ENCODE data around the gene CAMK1D. TPM values are rescaled to one million over a fixed set of nuclear protein-coding genes. Genes with fewer than 3 reads are reported as not detected.
"Not testable (repeated sequence)": the region's sequence is repeated elsewhere in the genome, so short reads cannot be mapped to it uniquely, and the experiment has no call there.

Gene CAMK1D
- total RNA-seq, 1 donor from 2014 or later: 7.4 TPM

DNA sequence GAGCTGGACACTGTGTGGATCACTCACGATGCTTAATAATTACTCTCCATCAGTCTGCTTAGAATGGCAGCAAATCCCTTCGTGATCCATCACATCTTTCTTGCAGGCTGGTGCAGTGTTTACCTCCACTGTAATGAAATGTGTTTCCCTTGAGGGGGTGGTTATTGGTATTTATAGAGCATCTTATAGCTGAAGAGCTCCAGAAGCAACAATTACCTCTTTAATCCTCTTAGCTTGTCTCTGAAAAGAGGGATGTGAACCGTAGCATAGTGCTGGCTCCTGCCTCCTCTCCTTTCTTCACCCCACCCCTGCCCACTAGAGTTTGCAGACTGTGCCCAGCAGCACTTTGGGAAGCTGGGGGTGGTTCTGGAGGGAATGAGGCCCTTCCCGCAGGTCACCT, 132.6 kb downstream of the CAMK1D start:
- intact Hi-C loops (cut with micrococcal nuclease): no loop called here
- Mint-ChIP-seq H3K27me3 (ENCODE audit: insufficient read depth) (no peaks in the 10 kb centered on the region), H3K4me3 (no peak overlapping the region), H3K27ac (no peak overlapping the region), H3K36me3 (ENCODE audit: low read depth) (peaks cover 2% of the 10 kb centered on the region), H3K9me3 (peaks cover 5% of the 10 kb centered on the region), H3K4me1 (ENCODE audit: low read depth) (peaks cover 16% of the 10 kb centered on the region)
- DNase-seq (ENCODE audit: low spot score): no peak

DNA sequence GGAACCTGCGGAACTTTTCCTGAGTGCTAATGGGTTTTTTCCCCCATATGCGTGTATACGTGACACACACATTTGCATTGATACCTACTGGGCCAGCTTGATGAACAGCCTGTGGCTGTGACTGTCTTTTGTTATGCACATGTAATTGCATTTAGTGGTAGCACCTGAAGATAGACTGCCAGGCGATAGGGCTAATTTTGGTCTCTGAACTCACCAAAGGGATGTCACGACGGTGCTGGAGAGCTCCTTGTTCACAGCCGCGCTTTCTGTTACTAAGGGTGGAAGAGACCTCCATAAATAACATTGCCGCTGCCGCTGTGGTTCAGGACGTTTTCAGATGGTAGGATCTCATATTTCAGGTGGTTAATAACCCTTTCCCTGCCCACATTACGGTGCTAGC, 133.2 kb downstream of the CAMK1D start:
- H3K27ac Mint-ChIP-seq: no peak overlapping the region
- peaks cover 16% of the 10 kb centered on the region for H3K4me1 Mint-ChIP-seq (ENCODE audit: low read depth)
- H3K27me3 Mint-ChIP-seq (ENCODE audit: insufficient read depth): no peaks in the 10 kb centered on the region
- peaks cover 2% of the 10 kb centered on the region for H3K36me3 Mint-ChIP-seq (ENCODE audit: low read depth)
- intact Hi-C loops (cut with micrococcal nuclease): no loop called here
- H3K9me3 Mint-ChIP-seq: peaks cover 5% of the 10 kb centered on the region
- DNase-seq (ENCODE audit: low spot score): no peak
- H3K4me3 Mint-ChIP-seq: no peak overlapping the region

DNA sequence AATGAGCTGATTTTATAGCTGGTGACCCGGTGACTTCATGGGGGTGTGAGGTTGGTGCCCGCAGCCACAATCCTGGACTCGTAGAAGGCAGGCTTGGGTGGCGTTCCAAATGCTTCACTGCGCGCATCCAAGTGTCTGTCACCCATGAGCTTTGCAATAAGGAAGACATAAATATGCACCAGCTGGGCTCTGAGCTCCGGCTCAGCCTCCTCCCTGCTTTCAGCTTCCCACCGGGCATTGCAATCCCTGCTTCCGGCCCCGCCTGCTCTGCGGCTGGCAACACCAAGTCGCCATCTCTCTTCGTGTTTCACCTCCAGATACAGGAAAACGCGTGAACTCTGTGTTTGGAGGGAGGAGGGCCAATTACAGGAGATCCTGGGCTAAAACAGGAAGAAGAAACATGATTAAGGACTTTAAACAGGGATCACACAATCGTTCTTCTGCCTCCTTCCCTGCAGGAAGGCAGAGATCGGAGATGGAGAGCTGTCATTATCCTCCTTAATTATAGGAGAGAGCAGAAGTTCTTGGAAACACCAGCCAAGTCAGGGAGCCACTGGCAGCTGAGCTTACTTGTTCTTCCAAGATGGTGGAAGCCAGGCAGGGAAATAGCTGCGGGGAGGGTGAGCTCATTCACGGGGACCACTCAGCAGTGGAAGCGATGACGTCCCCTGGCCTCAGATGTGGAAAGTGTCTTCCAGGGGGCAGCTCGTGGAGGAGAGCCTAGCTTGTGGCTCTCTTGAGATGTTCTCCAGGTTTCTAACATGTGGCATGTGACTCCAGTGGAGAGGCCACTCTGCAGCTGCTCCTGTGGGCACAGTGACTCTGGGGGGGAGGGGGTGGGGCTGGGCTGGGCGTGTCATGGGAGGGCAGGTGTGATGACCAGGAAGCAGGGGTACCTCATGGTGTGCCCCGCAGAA, 134.9 kb downstream of the CAMK1D start:
- intact Hi-C loops (cut with micrococcal nuclease): no loop called here
- DNase-seq (ENCODE audit: low spot score): no peak
- Mint-ChIP-seq H3K27me3 (ENCODE audit: insufficient read depth) (peaks cover 3% of the 10 kb centered on the region), H3K36me3 (ENCODE audit: low read depth) (peaks cover 2% of the 10 kb centered on the region), H3K9me3 (peaks cover 5% of the 10 kb centered on the region), H3K27ac (no peak overlapping the region), H3K4me1 (ENCODE audit: low read depth) (peaks cover 16% of the 10 kb centered on the region), H3K4me3 (no peak overlapping the region)

DNA sequence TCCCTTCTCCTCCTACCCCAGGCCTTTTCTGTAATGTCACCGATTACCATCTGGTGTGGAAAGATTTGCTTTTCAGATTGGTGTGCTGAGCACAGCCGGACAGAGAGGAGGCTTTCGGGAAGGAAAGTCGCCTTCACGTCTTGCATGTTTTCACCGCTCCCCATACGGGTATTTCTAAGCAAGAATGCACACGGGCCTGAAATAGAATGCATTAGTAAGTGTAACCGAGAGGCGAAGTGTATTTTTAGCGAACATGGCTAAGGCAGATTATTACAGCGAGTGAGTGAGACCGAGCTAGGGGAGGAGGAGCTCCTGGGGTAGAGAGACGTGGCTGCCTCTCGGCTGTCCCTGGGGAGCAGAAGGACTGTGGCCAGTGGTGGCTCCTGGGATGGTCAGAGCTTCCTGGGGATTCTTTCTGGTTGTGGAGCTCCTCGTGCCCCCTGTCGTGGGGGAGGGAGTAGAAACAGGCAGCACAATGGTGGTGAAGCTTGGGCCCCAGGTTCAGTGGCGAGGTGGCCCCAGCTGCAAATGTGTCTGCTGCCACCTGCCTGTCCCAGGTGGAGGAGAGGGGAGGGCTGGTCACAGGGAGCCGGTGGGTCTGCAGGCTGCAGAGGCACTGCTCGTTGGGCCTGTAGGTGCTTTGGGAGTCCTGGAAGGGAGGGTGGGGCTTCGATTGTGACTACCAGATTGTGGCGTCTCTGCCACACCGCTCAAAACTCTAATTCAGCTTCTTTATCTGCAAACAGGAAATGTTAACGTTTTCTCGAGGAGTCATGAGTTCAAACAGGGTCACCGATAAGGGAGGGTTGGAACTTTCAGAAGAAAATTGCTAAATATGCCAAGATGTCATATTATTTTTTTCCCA, 135.8 kb downstream of the CAMK1D start:
- Mint-ChIP-seq H3K36me3 (ENCODE audit: low read depth) (peaks cover 2% of the 10 kb centered on the region), H3K4me1 (ENCODE audit: low read depth) (peaks cover 16% of the 10 kb centered on the region), H3K27me3 (ENCODE audit: insufficient read depth) (peaks cover 3% of the 10 kb centered on the region), H3K27ac (peak overlapping the region; percentile 34), H3K4me3 (peak overlapping the region; percentile 15), H3K9me3 (peaks cover 5% of the 10 kb centered on the region)
- intact Hi-C loops (cut with micrococcal nuclease): no loop called here
- peak; percentile 4 for DNase-seq (ENCODE audit: low spot score)

DNA sequence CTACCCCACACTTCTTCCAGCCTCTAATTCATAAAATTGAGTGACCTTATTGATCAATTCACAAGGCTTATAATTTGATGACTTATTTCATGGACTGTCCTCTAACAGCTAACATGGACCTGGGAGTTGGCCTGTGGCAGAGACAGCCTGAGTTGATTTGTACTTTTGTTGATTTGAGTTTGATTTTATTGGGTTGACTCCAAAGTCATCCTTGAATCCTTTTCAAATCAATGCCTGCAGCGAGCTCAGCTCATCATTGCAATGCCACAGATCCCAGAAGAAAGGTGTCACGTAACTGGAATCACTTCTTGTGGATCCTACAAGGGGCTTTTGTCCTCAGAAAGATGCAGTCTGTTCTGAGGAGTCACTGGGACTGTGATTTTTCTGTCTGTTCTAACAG, 138.0 kb downstream of the CAMK1D start:
- no peak overlapping the region for H3K27ac Mint-ChIP-seq
- no peaks in the 10 kb centered on the region for H3K36me3 Mint-ChIP-seq (ENCODE audit: low read depth)
- H3K9me3 Mint-ChIP-seq: no peaks in the 10 kb centered on the region
- H3K27me3 Mint-ChIP-seq (ENCODE audit: insufficient read depth): peaks cover 5% of the 10 kb centered on the region
- H3K4me1 Mint-ChIP-seq (ENCODE audit: low read depth): peaks cover 11% of the 10 kb centered on the region
- no peak overlapping the region for H3K4me3 Mint-ChIP-seq
- no peak for DNase-seq (ENCODE audit: low spot score)
- intact Hi-C loops (cut with micrococcal nuclease): no loop called here

DNA sequence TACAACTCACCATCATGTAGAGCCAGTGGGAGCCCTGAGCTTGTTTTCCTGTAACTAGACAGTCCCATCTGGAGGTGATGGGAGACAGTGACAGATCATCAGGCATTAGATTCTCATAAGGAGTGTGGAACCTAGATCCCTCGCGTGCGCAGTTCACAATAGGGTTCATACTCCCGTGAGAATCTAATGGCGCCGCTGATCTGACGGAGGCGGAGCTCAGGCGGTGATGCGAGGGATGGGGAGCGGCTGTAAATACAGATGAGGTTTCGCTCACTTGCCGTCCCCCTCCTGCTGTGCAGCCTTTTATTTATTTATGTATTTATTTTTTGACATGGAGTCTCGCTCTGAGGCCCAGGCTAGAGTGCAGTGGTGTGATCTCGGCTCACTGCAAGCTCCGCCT, 139.3 kb downstream of the CAMK1D start:
- H3K4me1 Mint-ChIP-seq (ENCODE audit: low read depth): peaks cover 11% of the 10 kb centered on the region
- no peaks in the 10 kb centered on the region for H3K9me3 Mint-ChIP-seq
- intact Hi-C loops (cut with micrococcal nuclease): no loop called here
- peaks cover 5% of the 10 kb centered on the region for H3K27me3 Mint-ChIP-seq (ENCODE audit: insufficient read depth)
- no peak overlapping the region for H3K4me3 Mint-ChIP-seq
- H3K36me3 Mint-ChIP-seq (ENCODE audit: low read depth): no peaks in the 10 kb centered on the region
- no peak for DNase-seq (ENCODE audit: low spot score)
- no peak overlapping the region for H3K27ac Mint-ChIP-seq

DNA sequence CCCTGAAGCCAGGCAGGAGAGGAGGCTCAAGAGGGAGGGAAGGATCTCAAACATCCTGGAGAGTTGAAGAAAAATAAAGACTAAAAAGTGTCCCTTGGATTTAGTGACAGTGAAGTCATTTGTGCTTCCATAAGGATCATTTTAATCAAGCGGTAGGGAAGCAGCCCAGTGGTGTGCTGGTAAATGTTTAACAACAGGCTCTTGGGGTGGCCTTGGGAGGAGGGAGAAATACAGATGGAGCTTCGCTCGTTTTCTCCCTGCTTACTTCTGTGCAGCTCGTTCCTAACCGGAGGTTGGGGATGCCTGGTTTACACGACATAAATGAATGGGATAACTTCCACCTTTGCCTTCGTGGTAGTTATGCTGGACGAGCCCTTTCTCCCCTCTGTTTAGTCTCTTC, 140.0 kb downstream of the CAMK1D start:
- DNase-seq (ENCODE audit: low spot score): no peak
- Mint-ChIP-seq H3K27me3 (ENCODE audit: insufficient read depth) (peaks cover 5% of the 10 kb centered on the region), H3K9me3 (no peaks in the 10 kb centered on the region), H3K36me3 (ENCODE audit: low read depth) (no peaks in the 10 kb centered on the region), H3K27ac (no peak overlapping the region), H3K4me3 (no peak overlapping the region), H3K4me1 (ENCODE audit: low read depth) (peaks cover 11% of the 10 kb centered on the region)
- intact Hi-C loops (cut with micrococcal nuclease): no loop called here

DNA sequence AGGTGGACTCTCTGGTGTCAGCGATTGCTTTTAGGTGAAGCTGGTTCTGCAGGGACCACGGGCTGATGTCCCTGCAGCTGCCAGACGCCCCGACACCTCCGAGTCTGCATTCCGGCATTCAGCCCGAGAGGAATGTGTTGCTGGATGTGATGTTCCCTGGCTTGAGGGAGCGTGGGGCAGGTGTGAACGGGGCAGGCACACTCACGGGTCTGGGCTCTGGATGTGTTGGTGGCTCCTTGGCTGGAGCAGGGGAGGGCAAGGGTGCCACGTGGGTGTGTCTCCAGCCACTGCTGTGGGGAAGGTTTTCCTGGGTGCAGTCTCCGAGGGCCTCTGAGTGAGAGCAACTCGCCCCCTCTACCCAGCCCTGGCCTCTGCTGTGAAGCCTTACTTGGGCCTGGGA, 140.5 kb downstream of the CAMK1D start:
- H3K9me3 Mint-ChIP-seq: no peaks in the 10 kb centered on the region
- H3K27me3 Mint-ChIP-seq (ENCODE audit: insufficient read depth): peaks cover 5% of the 10 kb centered on the region
- H3K27ac Mint-ChIP-seq: no peak overlapping the region
- intact Hi-C loops (cut with micrococcal nuclease): no loop called here
- no peak overlapping the region for H3K4me3 Mint-ChIP-seq
- peaks cover 10% of the 10 kb centered on the region for H3K4me1 Mint-ChIP-seq (ENCODE audit: low read depth)
- DNase-seq (ENCODE audit: low spot score): no peak
- no peaks in the 10 kb centered on the region for H3K36me3 Mint-ChIP-seq (ENCODE audit: low read depth)

DNA sequence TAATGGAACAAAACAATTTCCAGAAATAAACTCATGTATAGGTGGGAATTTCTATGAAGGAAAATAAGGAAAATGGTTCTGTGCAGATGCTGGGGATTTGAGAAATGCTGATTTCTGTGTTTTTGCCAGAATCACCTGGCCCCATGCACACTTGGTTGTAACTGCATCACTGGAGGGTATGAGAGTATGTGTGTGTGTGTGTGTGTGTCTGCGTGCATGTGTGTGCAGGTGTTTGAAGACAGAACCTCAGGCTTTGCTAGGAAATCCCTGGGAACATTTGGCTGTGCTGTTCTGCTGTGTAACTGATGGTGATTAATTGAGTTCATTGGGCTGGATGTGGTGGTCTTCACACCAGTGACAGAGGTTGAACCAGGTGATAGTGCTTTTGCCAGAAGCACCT, 141.6 kb downstream of the CAMK1D start:
- peaks cover 5% of the 10 kb centered on the region for H3K27me3 Mint-ChIP-seq (ENCODE audit: insufficient read depth)
- DNase-seq (ENCODE audit: low spot score): no peak
- no peaks in the 10 kb centered on the region for H3K9me3 Mint-ChIP-seq
- H3K36me3 Mint-ChIP-seq (ENCODE audit: low read depth): no peaks in the 10 kb centered on the region
- H3K27ac Mint-ChIP-seq: no peak overlapping the region
- H3K4me1 Mint-ChIP-seq (ENCODE audit: low read depth): no peaks in the 10 kb centered on the region
- intact Hi-C loops (cut with micrococcal nuclease): no loop called here
- H3K4me3 Mint-ChIP-seq: no peak overlapping the region

DNA sequence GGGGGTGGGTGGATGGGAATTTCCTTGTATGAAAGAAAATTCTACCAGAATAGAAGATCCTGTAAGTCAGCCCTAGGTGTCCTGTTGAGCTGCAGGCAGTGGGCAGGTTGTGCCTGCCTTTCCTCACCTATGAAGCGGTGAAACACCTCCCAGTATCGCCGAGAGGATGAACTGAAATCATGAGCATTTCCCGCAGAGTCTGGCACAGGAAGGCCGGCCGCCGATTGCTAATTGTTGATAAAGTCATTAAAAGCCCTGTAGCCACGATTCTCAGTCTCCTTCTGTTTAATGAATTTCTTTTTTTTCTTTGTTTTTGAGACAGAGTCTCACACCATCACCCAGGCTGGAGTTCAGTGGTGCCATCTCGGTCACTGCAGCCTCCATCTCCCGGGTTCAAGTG, 142.1 kb downstream of the CAMK1D start:
- intact Hi-C loops (cut with micrococcal nuclease): no loop called here
- peaks cover 5% of the 10 kb centered on the region for H3K27me3 Mint-ChIP-seq (ENCODE audit: insufficient read depth)
- H3K4me1 Mint-ChIP-seq (ENCODE audit: low read depth): no peaks in the 10 kb centered on the region
- H3K36me3 Mint-ChIP-seq (ENCODE audit: low read depth): no peaks in the 10 kb centered on the region
- no peak for DNase-seq (ENCODE audit: low spot score)
- no peak overlapping the region for H3K27ac Mint-ChIP-seq
- H3K9me3 Mint-ChIP-seq: no peaks in the 10 kb centered on the region
- H3K4me3 Mint-ChIP-seq: no peak overlapping the region

DNA sequence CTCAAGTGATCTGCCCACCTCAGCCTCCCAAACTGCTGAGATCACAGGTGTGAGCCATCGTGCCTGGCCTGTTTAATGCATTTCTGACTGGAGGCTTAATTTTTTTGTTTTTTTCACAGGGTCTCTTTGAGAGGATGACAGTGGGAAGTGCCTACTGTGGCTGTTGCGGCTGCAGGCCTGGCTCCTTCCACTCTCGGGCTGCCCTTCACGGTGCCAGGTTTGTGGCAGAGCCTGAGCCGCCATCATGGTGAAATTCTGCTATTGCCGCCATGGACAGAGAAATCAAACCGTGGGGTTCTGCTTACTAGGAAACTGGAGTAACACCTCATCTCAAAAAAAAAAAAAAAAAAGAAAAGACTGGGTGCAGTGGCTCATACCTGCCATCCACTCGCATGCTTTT, 142.7 kb downstream of the CAMK1D start:
- no peaks in the 10 kb centered on the region for H3K9me3 Mint-ChIP-seq
- no peak overlapping the region for H3K4me3 Mint-ChIP-seq
- peaks cover 5% of the 10 kb centered on the region for H3K27me3 Mint-ChIP-seq (ENCODE audit: insufficient read depth)
- no peaks in the 10 kb centered on the region for H3K36me3 Mint-ChIP-seq (ENCODE audit: low read depth)
- H3K27ac Mint-ChIP-seq: no peak overlapping the region
- intact Hi-C loops (cut with micrococcal nuclease): no loop called here
- no peaks in the 10 kb centered on the region for H3K4me1 Mint-ChIP-seq (ENCODE audit: low read depth)
- DNase-seq (ENCODE audit: low spot score): no peak

DNA sequence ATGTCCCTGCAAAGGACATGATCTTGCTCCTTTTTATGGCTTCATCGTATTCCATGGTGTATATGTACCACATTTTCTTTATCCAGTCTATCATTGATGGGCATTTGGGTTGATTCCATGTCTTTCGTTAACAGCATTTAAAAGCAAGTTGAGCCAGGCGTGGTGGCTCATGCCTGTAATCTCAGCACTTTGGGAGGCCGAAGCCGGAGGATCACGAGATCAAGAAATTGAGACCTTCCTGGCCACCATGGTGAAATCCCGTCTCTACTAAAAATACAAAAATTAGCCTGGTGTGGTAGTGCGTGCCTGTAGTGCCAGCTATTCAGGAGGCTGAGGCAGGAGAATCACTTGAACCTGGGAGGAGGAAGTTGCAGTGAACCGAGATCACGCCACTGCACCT, 147.7 kb downstream of the CAMK1D start:
- H3K27ac Mint-ChIP-seq; H3K4me3 Mint-ChIP-seq; intact Hi-C loops (cut with micrococcal nuclease); H3K27me3 Mint-ChIP-seq (ENCODE audit: insufficient read depth); DNase-seq (ENCODE audit: low spot score); H3K36me3 Mint-ChIP-seq (ENCODE audit: low read depth); H3K9me3 Mint-ChIP-seq: not testable (repeated sequence)
- H3K4me1 Mint-ChIP-seq (ENCODE audit: low read depth): peaks cover 32% of the 10 kb centered on the region

Measured in activated T-helper 1 cell treated with anti-CD3 and anti-CD28 coated beads, Interleukin-12 subunit alpha, Interleukin-12 subunit beta, Interleukin-2, Interleukin-4 antibody, amounts not matched to agents 30 ng/mL and 10 ng/mL and 1 ng/mL, durations not matched to agents 14 hours and 24 hours and 36 hours (primary cell).